A673 (cell line): Measurements from ENCODE around the gene FTHL17. TPM values are rescaled to one million over a fixed set of nuclear protein-coding genes. Genes with fewer than 3 reads are reported as not detected.
A peak's percentile ranks its signal among the peaks of the same experiment; 100 is the strongest.

Source experiments
- BruUV-seq: library from RNA; stranded (reverse); fragments of 400-500 nt; replicated peaks from 2 replicates; lab custom pipeline; 2021; lab: Mats Ljungman, UMichigan
- CTCF ChIA-PET: fragments of 300-600 bp; sonication (Branson Sonifier 250); formaldehyde crosslinking; loops from one replicate; lab custom pipeline; 2022; ENCODE audit warnings: antibody characterized with exemption; lab: Charles Lee
- POLR2A ChIA-PET: fragments of 300-600 bp; sonication (Branson Sonifier 250); formaldehyde crosslinking; loops from one replicate; lab custom pipeline; 2022; ENCODE audit warnings: antibody characterized with exemption; ENCODE audit not compliant: low non-redundant PET; lab: Charles Lee
- DNase-seq: peaks from one replicate; pipeline ENCODE4 v3.0.0-alpha.2; 2015; ENCODE audit warnings: low spot score
- H3K27ac ChIP-seq: fragments of 200-600 bp; sonication (generic); 2 replicates; pipeline ENCODE4 v1.5.1; 2016; ENCODE audit warnings: mixed run types, low read depth, mild to moderate bottlenecking, mixed read lengths, antibody characterized with exemption, low read length; ENCODE audit not compliant: poor library complexity, severe bottlenecking
- H3K27me3 ChIP-seq: fragments of 200-600 bp; sonication (generic); replicated peaks from 2 replicates; pipeline ENCODE4 v1.6.1; 2017; ENCODE audit warnings: mixed run types, low read depth, mild to moderate bottlenecking, mixed read lengths, antibody characterized with exemption, low read length; ENCODE audit not compliant: insufficient read depth, poor library complexity
- H3K36me3 ChIP-seq: fragments of 200-600 bp; sonication (generic); 2 replicates; pipeline ENCODE4 v1.6.1; 2016; ENCODE audit warnings: mixed run types, mild to moderate bottlenecking, mixed read lengths, antibody characterized with exemption, low read length; ENCODE audit not compliant: insufficient read depth, poor library complexity, severe bottlenecking
- H3K4me1 ChIP-seq: fragments of 200-600 bp; sonication (generic); 2 replicates; pipeline ENCODE4 v1.6.1; 2017; ENCODE audit warnings: mixed run types, mild to moderate bottlenecking, mixed read lengths, antibody characterized with exemption, low read length; ENCODE audit not compliant: insufficient read depth, poor library complexity, severe bottlenecking
- H3K4me3 ChIP-seq: fragments of 200-600 bp; sonication (generic); 2 replicates; pipeline ENCODE4 v1.5.1; 2016; ENCODE audit warnings: low read depth, mixed run types, mild to moderate bottlenecking, mixed read lengths, low read length; ENCODE audit not compliant: poor library complexity, severe bottlenecking
- H3K9me3 ChIP-seq: fragments of 200-600 bp; sonication (generic); 2 replicates; pipeline ENCODE4 v1.6.1; 2016; ENCODE audit warnings: mixed run types, low read depth, mild to moderate bottlenecking, mixed read lengths, antibody characterized with exemption, low read length; ENCODE audit not compliant: poor library complexity, severe bottlenecking
- EZH2 ChIP-seq: fragments of 200-600 bp; sonication (generic); IDR thresholded peaks from 2 replicates; pipeline ENCODE4 v1.6.1; 2017; ENCODE audit warnings: borderline replicate concordance, low read depth, mild to moderate bottlenecking, mixed read lengths, antibody characterized with exemption, low read length; ENCODE audit not compliant: poor library complexity, severe bottlenecking
- intact Hi-C: fragments of 100-400 bp; cut with micrococcal nuclease; formaldehyde crosslinking; loops from one replicate; pipeline ENCODE4 v1.10.0; 2022; ENCODE audit not compliant: unreplicated experiment
- total RNA-seq: library from RNA; stranded (reverse); gene quantifications from 2 replicates; pipeline ENCODE4 v1.2.3, GENCODE V29; 2021
- TF ChIP-seq, protein P1 (sequence below): fragments of 300-800, 200-600 bp; sonication (generic); conservative IDR thresholded peaks from 2 replicates; pipeline ENCODE4 v1.5.1; 2017; ENCODE audit warnings: low read depth, mild to moderate bottlenecking, antibody characterized with exemption, low read length, moderate library complexity, mixed read lengths

Gene FTHL17
- total RNA-seq, 1 experiment from 2014 or later = not detected

GRCh38 chrX:31053621-31054020 is 18.2 kb downstream of the FTHL17 start:
- H3K36me3 ChIP-seq = no peaks in the 10 kb centered on the region
- no peaks in the 10 kb centered on the region for H3K27me3 ChIP-seq
- no TSS peak for BruUV-seq
- no peak overlapping the region for H3K4me3 ChIP-seq
- DNase-seq = no peak
- H3K4me1 ChIP-seq = no peaks in the 10 kb centered on the region
- no peaks in the 10 kb centered on the region for H3K9me3 ChIP-seq
- ChIA-PET CTCF (no interaction called here), POLR2A (no interaction called here)
- H3K27ac ChIP-seq = no peak overlapping the region
- TF ChIP-seq, protein P1, sequence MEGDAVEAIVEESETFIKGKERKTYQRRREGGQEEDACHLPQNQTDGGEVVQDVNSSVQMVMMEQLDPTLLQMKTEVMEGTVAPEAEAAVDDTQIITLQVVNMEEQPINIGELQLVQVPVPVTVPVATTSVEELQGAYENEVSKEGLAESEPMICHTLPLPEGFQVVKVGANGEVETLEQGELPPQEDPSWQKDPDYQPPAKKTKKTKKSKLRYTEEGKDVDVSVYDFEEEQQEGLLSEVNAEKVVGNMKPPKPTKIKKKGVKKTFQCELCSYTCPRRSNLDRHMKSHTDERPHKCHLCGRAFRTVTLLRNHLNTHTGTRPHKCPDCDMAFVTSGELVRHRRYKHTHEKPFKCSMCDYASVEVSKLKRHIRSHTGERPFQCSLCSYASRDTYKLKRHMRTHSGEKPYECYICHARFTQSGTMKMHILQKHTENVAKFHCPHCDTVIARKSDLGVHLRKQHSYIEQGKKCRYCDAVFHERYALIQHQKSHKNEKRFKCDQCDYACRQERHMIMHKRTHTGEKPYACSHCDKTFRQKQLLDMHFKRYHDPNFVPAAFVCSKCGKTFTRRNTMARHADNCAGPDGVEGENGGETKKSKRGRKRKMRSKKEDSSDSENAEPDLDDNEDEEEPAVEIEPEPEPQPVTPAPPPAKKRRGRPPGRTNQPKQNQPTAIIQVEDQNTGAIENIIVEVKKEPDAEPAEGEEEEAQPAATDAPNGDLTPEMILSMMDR = no peak
- TF ChIP-seq EZH2 = no peak
- intact Hi-C loops = no loop called here

GRCh38 chrX:31039327-31039711 is 32.5 kb downstream of the FTHL17 start:
- Histone ChIP-seq H3K27me3 (no peaks in the 10 kb centered on the region), H3K27ac (no peak overlapping the region), H3K9me3 (no peaks in the 10 kb centered on the region), H3K4me1 (no peaks in the 10 kb centered on the region), H3K36me3 (no peaks in the 10 kb centered on the region), H3K4me3 (no peak overlapping the region)
- TF ChIP-seq EZH2 = no peak
- TF ChIP-seq, protein P1 = no peak
- CTCF ChIA-PET = interaction anchor here (0.6 to 1.4 kb wide), 4 partner anchors 90 to 618 kb away, joined by 3 to 8 read pairs (median 5); no protein-coding TSS in a partner anchor
- POLR2A ChIA-PET = no interaction called here
- no peak for DNase-seq
- intact Hi-C loops = loop anchor here (1.0 to 10.0 kb wide), 7 partner anchors 67 to 1075 kb away; no protein-coding TSS in a partner anchor
- BruUV-seq = no TSS peak

DNA sequence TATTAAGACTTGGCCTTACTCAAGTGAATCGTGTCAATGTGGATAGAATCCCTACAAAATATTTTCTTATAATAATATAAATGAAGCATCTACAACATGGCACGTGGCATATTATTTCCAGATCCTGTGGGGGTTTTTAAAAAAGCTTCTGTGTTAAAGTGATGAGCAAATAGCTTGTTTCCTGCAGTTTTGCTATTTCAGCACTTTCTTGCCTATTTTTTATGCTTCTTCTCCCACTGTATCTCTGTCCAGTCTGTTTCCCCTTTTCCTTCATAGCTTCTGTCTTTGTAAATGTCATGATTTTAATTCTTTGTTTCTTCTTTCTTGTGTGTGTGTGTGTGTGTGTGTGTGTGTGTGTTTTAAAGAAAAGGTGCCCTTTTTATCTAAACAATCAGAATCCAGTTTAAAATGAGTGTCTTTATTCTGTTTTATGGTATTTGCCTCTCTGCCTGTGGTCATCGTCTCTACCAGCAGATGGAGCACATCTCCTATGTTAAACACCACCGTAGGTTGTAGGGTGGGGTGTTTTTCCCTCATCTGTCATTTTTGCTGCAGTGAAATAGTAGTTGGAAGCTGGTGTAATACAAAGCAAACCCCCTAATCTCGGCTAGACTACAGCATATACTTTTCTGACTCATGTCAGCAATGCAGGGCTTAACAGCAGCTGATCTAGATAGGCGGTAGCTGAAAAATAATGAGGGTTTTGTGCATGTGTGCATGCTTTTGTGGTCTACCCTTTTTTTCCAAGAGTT is 33.1 kb downstream of the FTHL17 start:
- TF ChIP-seq, protein P1 = peak; percentile 81
- no peak for TF ChIP-seq EZH2
- intact Hi-C loops = loop anchor here (1.0 to 10.0 kb wide), 7 partner anchors 66 to 1076 kb away; no protein-coding TSS in a partner anchor
- Histone ChIP-seq H3K27me3 (no peaks in the 10 kb centered on the region), H3K4me3 (no peak overlapping the region), H3K4me1 (no peaks in the 10 kb centered on the region), H3K27ac (no peak overlapping the region), H3K9me3 (no peaks in the 10 kb centered on the region), H3K36me3 (no peaks in the 10 kb centered on the region)
- DNase-seq = peak; percentile 63
- ChIA-PET POLR2A (no interaction called here), CTCF (interaction anchor here (0.6 to 1.4 kb wide), 5 partner anchors 90 to 619 kb away, joined by 3 to 8 read pairs (median 5); no protein-coding TSS in a partner anchor)
- no TSS peak for BruUV-seq
